Chondrocyte (in vitro differentiated cells): ENCODE measurements around the gene TFF1. TPM values are rescaled to one million over a fixed set of nuclear protein-coding genes. Genes with fewer than 3 reads are reported as not detected.

Experiments
- DNase-seq: peaks from one replicate; pipeline ENCODE4 v3.0.0; 2021; ENCODE audit warnings: mixed read lengths, low spot score
- H3K27ac Mint-ChIP-seq: one replicate; pipeline ENCODE4 v1.8.0; 2021; ENCODE audit warnings: mild to moderate bottlenecking, moderate library complexity, mixed read lengths; ENCODE audit not compliant: unreplicated experiment
- H3K27me3 Mint-ChIP-seq: 2 replicates; pipeline ENCODE4 v1.8.0; 2021; ENCODE audit warnings: low read depth, mixed read lengths
- H3K36me3 Mint-ChIP-seq: 2 replicates; pipeline ENCODE4 v1.8.0; 2021; ENCODE audit warnings: low read depth, mixed read lengths
- H3K4me1 Mint-ChIP-seq: 2 replicates; pipeline ENCODE4 v1.8.0; 2021; ENCODE audit warnings: low read depth, mild to moderate bottlenecking, mixed read lengths
- H3K4me3 Mint-ChIP-seq: one replicate; pipeline ENCODE4 v1.8.0; 2021; ENCODE audit warnings: mild to moderate bottlenecking, moderate library complexity, mixed read lengths; ENCODE audit not compliant: unreplicated experiment
- H3K9me3 Mint-ChIP-seq: 2 replicates; pipeline ENCODE4 v1.8.0; 2021; ENCODE audit warnings: low read depth, mixed read lengths
- CTCF ChIP-seq: fragments of 200-600 bp; sonication (generic); IDR thresholded peaks from 2 replicates; pipeline ENCODE4 v1.5.0; 2021; ENCODE audit warnings: antibody characterized with exemption, mild to moderate bottlenecking, moderate library complexity
- total RNA-seq: library from RNA; stranded (reverse); gene quantifications from 3 replicates; pipeline ENCODE4 v1.2.1, GENCODE V29; 2021

TFF1 gene
- total RNA-seq, 1 donor from 2014 or later, result not detected

- peaks cover 12% of the 10 kb centered on the region for H3K9me3 Mint-ChIP-seq
- peaks cover 13% of the 10 kb centered on the region for H3K4me1 Mint-ChIP-seq
- H3K36me3 Mint-ChIP-seq, result no peaks in the 10 kb centered on the region
- H3K27me3 Mint-ChIP-seq, result peaks cover 9% of the 10 kb centered on the region
- H3K27ac Mint-ChIP-seq, result no peak overlapping the region
- no peak overlapping the region for H3K4me3 Mint-ChIP-seq
- peak; percentile 22 for DNase-seq
- TF ChIP-seq CTCF, result no peak
Measured at GRCh38 chr21:42384989-42385388, 18.7 kb upstream of the TFF1 start.

GRCh38 chr21:42384156-42384945 lies 18.0 kb upstream of the TFF1 start:
- H3K27me3 Mint-ChIP-seq, result peaks cover 7% of the 10 kb centered on the region
- no peaks in the 10 kb centered on the region for H3K36me3 Mint-ChIP-seq
- no peak overlapping the region for H3K4me3 Mint-ChIP-seq
- H3K4me1 Mint-ChIP-seq, result peaks cover 11% of the 10 kb centered on the region
- H3K27ac Mint-ChIP-seq, result no peak overlapping the region
- DNase-seq, result peak; percentile 26
- H3K9me3 Mint-ChIP-seq, result peaks cover 12% of the 10 kb centered on the region
- no peak for TF ChIP-seq CTCF

GRCh38 chr21:42383331-42383730 lies 17.0 kb upstream of the TFF1 start:
- no peak overlapping the region for H3K27ac Mint-ChIP-seq
- peak; percentile 70 for DNase-seq
- H3K36me3 Mint-ChIP-seq, result no peaks in the 10 kb centered on the region
- H3K4me3 Mint-ChIP-seq, result no peak overlapping the region
- H3K4me1 Mint-ChIP-seq, result peaks cover 4% of the 10 kb centered on the region
- no peak for TF ChIP-seq CTCF
- peaks cover 12% of the 10 kb centered on the region for H3K9me3 Mint-ChIP-seq
- H3K27me3 Mint-ChIP-seq, result peaks cover 8% of the 10 kb centered on the region

- no peaks in the 10 kb centered on the region for H3K36me3 Mint-ChIP-seq
- peaks cover 4% of the 10 kb centered on the region for H3K4me1 Mint-ChIP-seq
- no peak overlapping the region for H3K27ac Mint-ChIP-seq
- H3K27me3 Mint-ChIP-seq, result peaks cover 9% of the 10 kb centered on the region
- DNase-seq, result no peak
- TF ChIP-seq CTCF, result no peak
- no peak overlapping the region for H3K4me3 Mint-ChIP-seq
- H3K9me3 Mint-ChIP-seq, result peaks cover 12% of the 10 kb centered on the region
Measured at GRCh38 chr21:42382915-42383314, 16.6 kb upstream of the TFF1 start.

GRCh38 chr21:42381347-42381984 lies 15.1 kb upstream of the TFF1 start:
- peak; percentile 42 for DNase-seq
- no peak overlapping the region for H3K4me3 Mint-ChIP-seq
- TF ChIP-seq CTCF, result peak; percentile 78
- H3K4me1 Mint-ChIP-seq, result no peaks in the 10 kb centered on the region
- peaks cover 14% of the 10 kb centered on the region for H3K27me3 Mint-ChIP-seq
- no peaks in the 10 kb centered on the region for H3K36me3 Mint-ChIP-seq
- H3K27ac Mint-ChIP-seq, result no peak overlapping the region
- peaks cover 12% of the 10 kb centered on the region for H3K9me3 Mint-ChIP-seq
